ENCODE results near the gene SLC22A23. TPM values are rescaled to one million over a fixed set of nuclear protein-coding genes. Genes with fewer than 3 reads are reported as not detected.

SLC22A23 gene
- total RNA-seq, 4 donors from 2014 or later: 7.6 to 13.1 (median 9.5) TPM

DNA sequence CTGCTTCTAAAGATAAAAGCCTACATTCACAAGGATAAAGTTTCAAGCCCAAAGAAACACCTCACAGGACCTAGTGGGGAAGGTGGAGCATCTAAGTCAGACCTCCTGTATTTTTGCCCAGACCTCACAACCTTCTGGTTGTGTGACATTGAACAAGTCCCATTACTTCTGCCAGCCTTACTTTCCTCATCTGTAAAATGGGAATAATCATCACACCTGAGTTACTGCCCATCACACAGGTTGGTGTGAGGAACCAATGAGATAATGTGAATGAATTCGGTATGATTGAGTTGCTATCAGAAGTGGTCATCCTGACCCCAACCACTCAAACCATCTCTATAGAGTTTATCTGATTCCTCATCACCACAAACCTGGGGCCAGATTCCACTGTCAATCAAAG is 11.1 kb upstream of the SLC22A23 start:
- TF ChIP-seq, protein P1, sequence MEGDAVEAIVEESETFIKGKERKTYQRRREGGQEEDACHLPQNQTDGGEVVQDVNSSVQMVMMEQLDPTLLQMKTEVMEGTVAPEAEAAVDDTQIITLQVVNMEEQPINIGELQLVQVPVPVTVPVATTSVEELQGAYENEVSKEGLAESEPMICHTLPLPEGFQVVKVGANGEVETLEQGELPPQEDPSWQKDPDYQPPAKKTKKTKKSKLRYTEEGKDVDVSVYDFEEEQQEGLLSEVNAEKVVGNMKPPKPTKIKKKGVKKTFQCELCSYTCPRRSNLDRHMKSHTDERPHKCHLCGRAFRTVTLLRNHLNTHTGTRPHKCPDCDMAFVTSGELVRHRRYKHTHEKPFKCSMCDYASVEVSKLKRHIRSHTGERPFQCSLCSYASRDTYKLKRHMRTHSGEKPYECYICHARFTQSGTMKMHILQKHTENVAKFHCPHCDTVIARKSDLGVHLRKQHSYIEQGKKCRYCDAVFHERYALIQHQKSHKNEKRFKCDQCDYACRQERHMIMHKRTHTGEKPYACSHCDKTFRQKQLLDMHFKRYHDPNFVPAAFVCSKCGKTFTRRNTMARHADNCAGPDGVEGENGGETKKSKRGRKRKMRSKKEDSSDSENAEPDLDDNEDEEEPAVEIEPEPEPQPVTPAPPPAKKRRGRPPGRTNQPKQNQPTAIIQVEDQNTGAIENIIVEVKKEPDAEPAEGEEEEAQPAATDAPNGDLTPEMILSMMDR (IDR thresholded peaks at IDR 0.05): no peak
- TF ChIP-seq POLR2A (IDR thresholded peaks at IDR 0.05; ENCODE audit: low read depth) (no peak), EP300 (IDR thresholded peaks at IDR 0.05) (no peak), POLR2AphosphoS5 (IDR thresholded peaks at IDR 0.05) (no peak)
- H3K4me3 ChIP-seq: no peak overlapping the region
- H3K36me3 ChIP-seq: no peaks in the 10 kb centered on the region
- no peaks in the 10 kb centered on the region for H3K27me3 ChIP-seq
- peaks cover 0 to 7% (median 2%) of the 10 kb centered on the region in 4 donors for H3K4me1 ChIP-seq
- no peak overlapping the region for H3K27ac ChIP-seq (replicated peaks in 1 of 4)
- no peak for DNase-seq (ENCODE audit: extremely low spot score)
- intact Hi-C loops (cut with DNase I): no loop called here
- no peaks in the 10 kb centered on the region for H3K9me3 ChIP-seq
- WGBS: 92% methylated on average over 1 of the region's 1 CpG

DNA sequence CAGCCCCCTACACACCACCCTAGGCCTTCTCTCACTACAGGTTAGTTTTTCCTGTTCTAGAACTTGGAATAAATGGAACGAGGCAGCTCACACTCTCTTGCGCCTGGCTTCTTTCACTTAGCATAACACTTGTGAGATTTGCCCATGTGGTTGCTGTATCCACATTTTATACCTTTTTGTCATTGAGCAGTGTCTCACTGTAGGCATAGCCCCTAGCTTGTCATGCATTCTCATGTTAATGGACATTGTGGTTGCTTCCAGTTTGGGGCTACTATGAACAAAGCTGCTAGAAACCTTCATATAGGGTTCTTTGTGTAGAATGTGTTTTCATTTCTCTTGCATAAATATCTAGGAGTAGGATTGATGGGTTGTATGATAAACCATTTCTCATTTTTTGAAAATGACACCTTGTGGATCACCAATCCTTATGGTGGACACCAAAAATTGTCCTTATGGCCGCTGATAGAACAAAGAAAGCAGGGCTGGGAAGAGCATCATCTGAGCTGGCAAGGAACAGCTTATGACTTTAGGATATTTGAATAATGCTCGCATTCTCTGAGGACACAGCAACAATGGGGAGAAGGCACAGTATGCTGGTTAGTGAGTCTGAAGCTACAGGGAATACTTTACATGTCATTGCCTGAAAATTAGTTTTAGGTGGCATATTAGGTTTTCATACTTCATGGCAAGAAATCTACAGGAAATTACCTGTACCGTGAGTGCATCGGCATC is 9.8 kb upstream of the SLC22A23 start:
- no peaks in the 10 kb centered on the region for H3K9me3 ChIP-seq
- no peak for TF ChIP-seq POLR2A (IDR thresholded peaks at IDR 0.05; ENCODE audit: low read depth)
- H3K27me3 ChIP-seq: no peaks in the 10 kb centered on the region
- no peak overlapping the region for H3K27ac ChIP-seq (replicated peaks in 1 of 4)
- H3K4me1 ChIP-seq: no peaks in the 10 kb centered on the region
- no peak for DNase-seq (ENCODE audit: extremely low spot score)
- H3K36me3 ChIP-seq: no peaks in the 10 kb centered on the region
- WGBS: 94% methylated on average over 6 of the region's 6 CpGs
- intact Hi-C loops (cut with DNase I): no loop called here
- no peak overlapping the region for H3K4me3 ChIP-seq

DNA sequence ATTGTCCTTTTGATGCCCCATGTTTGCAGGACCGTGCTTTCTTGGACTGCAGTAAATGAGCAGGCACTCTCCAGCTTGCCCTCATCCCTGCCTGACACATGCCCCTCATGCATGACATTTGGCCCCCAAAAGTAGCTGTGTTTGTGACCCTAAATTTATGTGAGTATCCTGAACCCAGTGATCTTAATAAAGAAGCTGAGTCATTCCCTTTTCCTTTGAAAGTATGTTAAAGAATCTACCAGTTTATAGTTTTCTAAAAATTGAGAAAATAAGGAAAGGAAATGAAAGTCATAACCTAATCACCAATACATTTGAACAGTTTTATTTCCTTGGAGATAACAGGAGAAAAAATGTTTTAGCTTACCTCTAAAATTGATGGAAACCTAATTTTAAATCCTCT is 3.4 kb upstream of the SLC22A23 start:
- Histone ChIP-seq H3K4me1 (peaks cover 14 to 21% (median 19%) of the 10 kb centered on the region in 4 donors), H3K27me3 (no peaks in the 10 kb centered on the region), H3K27ac (replicated peaks in 1 of 4) (no peak overlapping the region), H3K9me3 (no peaks in the 10 kb centered on the region), H3K4me3 (no peak overlapping the region), H3K36me3 (no peaks in the 10 kb centered on the region)
- no peak for DNase-seq (ENCODE audit: extremely low spot score)
- no peak for TF ChIP-seq POLR2AphosphoS5 (IDR thresholded peaks at IDR 0.05)
- TF ChIP-seq, protein P1 (IDR thresholded peaks at IDR 0.05): no peak
- no peak for TF ChIP-seq EP300 (IDR thresholded peaks at IDR 0.05)
- no peak for TF ChIP-seq POLR2A (IDR thresholded peaks at IDR 0.05; ENCODE audit: low read depth)
- intact Hi-C loops (cut with DNase I): no loop called here
- WGBS: 69% methylated on average over 1 of the region's 1 CpG

DNA sequence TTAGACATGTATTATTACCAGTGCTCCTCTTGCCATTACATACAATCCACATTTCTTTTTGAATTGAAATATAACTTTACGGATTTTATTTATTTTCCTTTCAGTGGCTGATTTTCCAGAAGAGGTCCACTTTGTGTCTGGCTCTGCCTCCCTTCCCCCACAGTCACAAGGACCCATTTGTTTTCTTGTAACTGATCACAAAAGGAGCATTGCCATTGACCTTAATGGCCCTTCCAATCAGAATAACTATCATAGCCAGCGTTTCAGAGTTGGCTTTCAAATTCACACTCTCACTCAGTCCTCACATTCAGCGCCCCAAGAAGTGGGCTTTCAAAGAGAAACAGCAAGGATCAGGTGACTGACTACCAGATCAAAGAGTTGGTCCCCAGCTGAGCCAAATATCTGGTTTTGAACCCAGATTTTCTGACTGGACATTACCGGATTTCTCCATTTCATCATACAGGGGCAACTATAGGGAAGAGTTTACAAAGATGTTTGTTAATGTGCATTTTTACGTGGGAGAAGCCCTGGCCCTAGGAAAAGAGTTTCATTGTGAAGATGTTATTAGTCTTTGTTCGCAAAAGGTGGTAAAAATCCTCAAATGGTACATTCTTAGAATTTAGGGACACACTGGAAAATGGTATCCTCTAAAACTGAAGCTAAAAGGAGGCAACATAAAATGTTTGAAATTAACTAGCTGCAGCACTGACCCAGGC is 2.0 kb upstream of the SLC22A23 start:
- WGBS: 77% methylated on average over 6 of the region's 6 CpGs
- H3K4me1 ChIP-seq: peaks cover 24 to 34% (median 33%) of the 10 kb centered on the region in 4 donors
- TF ChIP-seq, protein P1 (IDR thresholded peaks at IDR 0.05): no peak
- TF ChIP-seq EP300 (IDR thresholded peaks at IDR 0.05): no peak
- TF ChIP-seq POLR2A (IDR thresholded peaks at IDR 0.05; ENCODE audit: low read depth): no peak
- TF ChIP-seq POLR2AphosphoS5 (IDR thresholded peaks at IDR 0.05): no peak
- no peak for DNase-seq (ENCODE audit: extremely low spot score)
- H3K9me3 ChIP-seq: no peaks in the 10 kb centered on the region
- H3K27me3 ChIP-seq: no peaks in the 10 kb centered on the region
- no peaks in the 10 kb centered on the region for H3K36me3 ChIP-seq
- no peak overlapping the region for H3K27ac ChIP-seq (replicated peaks in 1 of 4)
- H3K4me3 ChIP-seq: no peak overlapping the region
- intact Hi-C loops (cut with DNase I): loop anchor here (5.0 kb wide), 1 partner anchor 273 kb away; no protein-coding TSS in a partner anchor

Data from esophagus muscularis mucosa (tissue), 4 donors.